ENCODE results near the gene PKDREJ. TPM values are rescaled to one million over a fixed set of nuclear protein-coding genes. Genes with fewer than 3 reads are reported as not detected.

The PKDREJ gene
- total RNA-seq, 1 experiment from 2014 or later, result 0.02 TPM

DNA sequence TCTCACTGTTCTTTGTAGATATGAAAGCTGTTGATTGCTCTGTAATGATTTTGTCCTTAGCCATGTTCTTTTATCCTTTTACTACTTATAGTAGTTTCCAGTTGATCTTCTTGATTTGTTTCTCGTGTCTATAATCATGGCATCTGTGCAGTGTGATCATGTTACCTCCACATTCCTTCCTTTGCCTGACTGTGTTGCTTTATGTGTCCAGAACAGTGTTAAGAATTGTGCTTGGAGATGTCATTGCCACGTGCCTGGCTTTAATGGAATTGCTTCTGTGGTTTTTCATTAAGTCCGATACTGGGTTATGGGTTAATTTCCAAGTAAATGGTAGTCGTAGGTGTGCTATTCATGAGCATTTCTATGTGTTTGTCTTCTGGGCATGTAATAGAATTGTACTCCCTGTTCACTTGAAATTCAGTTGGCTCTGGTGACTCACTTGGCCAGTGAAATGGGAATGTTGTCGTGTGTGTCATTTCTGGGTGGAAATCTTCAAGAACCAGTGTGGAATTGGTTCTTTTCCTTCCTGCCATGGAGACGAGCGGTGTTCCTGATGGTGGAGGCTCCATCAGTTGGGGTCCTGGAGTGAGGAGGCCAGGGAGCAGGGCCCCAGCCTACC is 40.3 kb upstream of the PKDREJ start:
- peaks cover 10% of the 10 kb centered on the region for H3K4me1 Mint-ChIP-seq
- DNase-seq (ENCODE audit: low spot score) (no peak), ATAC-seq (no peak)
- H3K36me3 Mint-ChIP-seq, result peaks cover 49% of the 10 kb centered on the region
- H3K27me3 Mint-ChIP-seq (ENCODE audit: low read depth), result no peaks in the 10 kb centered on the region
- H3K27ac Mint-ChIP-seq, result peak overlapping the region; percentile 26; the same call in 1 of the 2 replicates
- POLR2A ChIA-PET, result interaction anchor here (0.7 kb wide), 1 partner anchor 43 kb away, joined by 7 read pairs; no protein-coding TSS in a partner anchor
- CTCF ChIA-PET, result no interaction called here
- no peak overlapping the region for H3K4me3 Mint-ChIP-seq
- H3K9me3 Mint-ChIP-seq, result no peaks in the 10 kb centered on the region
- no peak for TF ChIP-seq OVOL2 (CRISPR knock-in tag; IDR thresholded peaks at IDR 0.05; ENCODE audit: borderline replicate concordance)
- TF ChIP-seq TCF7 (CRISPR knock-in tag; IDR thresholded peaks at IDR 0.05; ENCODE audit: low read depth), result no peak
- TF ChIP-seq KAT7 (CRISPR knock-in tag; IDR thresholded peaks at IDR 0.05; ENCODE audit: borderline replicate concordance), result no peak
- no peak for TF ChIP-seq IRF2 (CRISPR knock-in tag; IDR thresholded peaks at IDR 0.05; ENCODE audit: borderline replicate concordance, low read depth)
- no peak for TF ChIP-seq GABPB1 (CRISPR knock-in tag; IDR thresholded peaks at IDR 0.05)
- no peak for TF ChIP-seq SOX15 (CRISPR knock-in tag; IDR thresholded peaks at IDR 0.05)
- TF ChIP-seq, protein P1, sequence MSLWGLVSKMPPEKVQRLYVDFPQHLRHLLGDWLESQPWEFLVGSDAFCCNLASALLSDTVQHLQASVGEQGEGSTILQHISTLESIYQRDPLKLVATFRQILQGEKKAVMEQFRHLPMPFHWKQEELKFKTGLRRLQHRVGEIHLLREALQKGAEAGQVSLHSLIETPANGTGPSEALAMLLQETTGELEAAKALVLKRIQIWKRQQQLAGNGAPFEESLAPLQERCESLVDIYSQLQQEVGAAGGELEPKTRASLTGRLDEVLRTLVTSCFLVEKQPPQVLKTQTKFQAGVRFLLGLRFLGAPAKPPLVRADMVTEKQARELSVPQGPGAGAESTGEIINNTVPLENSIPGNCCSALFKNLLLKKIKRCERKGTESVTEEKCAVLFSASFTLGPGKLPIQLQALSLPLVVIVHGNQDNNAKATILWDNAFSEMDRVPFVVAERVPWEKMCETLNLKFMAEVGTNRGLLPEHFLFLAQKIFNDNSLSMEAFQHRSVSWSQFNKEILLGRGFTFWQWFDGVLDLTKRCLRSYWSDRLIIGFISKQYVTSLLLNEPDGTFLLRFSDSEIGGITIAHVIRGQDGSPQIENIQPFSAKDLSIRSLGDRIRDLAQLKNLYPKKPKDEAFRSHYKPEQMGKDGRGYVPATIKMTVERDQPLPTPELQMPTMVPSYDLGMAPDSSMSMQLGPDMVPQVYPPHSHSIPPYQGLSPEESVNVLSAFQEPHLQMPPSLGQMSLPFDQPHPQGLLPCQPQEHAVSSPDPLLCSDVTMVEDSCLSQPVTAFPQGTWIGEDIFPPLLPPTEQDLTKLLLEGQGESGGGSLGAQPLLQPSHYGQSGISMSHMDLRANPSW (CRISPR knock-in tag; conservative IDR thresholded peaks at IDR 0.05; ENCODE audit: low read depth), result no peak
- no peak for TF ChIP-seq NFATC4 (CRISPR knock-in tag; IDR thresholded peaks at IDR 0.05)
- TF ChIP-seq, protein P2, sequence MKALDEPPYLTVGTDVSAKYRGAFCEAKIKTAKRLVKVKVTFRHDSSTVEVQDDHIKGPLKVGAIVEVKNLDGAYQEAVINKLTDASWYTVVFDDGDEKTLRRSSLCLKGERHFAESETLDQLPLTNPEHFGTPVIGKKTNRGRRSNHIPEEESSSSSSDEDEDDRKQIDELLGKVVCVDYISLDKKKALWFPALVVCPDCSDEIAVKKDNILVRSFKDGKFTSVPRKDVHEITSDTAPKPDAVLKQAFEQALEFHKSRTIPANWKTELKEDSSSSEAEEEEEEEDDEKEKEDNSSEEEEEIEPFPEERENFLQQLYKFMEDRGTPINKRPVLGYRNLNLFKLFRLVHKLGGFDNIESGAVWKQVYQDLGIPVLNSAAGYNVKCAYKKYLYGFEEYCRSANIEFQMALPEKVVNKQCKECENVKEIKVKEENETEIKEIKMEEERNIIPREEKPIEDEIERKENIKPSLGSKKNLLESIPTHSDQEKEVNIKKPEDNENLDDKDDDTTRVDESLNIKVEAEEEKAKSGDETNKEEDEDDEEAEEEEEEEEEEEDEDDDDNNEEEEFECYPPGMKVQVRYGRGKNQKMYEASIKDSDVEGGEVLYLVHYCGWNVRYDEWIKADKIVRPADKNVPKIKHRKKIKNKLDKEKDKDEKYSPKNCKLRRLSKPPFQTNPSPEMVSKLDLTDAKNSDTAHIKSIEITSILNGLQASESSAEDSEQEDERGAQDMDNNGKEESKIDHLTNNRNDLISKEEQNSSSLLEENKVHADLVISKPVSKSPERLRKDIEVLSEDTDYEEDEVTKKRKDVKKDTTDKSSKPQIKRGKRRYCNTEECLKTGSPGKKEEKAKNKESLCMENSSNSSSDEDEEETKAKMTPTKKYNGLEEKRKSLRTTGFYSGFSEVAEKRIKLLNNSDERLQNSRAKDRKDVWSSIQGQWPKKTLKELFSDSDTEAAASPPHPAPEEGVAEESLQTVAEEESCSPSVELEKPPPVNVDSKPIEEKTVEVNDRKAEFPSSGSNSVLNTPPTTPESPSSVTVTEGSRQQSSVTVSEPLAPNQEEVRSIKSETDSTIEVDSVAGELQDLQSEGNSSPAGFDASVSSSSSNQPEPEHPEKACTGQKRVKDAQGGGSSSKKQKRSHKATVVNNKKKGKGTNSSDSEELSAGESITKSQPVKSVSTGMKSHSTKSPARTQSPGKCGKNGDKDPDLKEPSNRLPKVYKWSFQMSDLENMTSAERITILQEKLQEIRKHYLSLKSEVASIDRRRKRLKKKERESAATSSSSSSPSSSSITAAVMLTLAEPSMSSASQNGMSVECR (CRISPR knock-in tag; IDR thresholded peaks at IDR 0.05; ENCODE audit: borderline replicate concordance), result no peak
- no peak for TF ChIP-seq SP1 (CRISPR knock-in tag; conservative IDR thresholded peaks at IDR 0.05)
- no peak for TF ChIP-seq ZNF121 (CRISPR knock-in tag; IDR thresholded peaks at IDR 0.05)
- TF ChIP-seq, protein P3, sequence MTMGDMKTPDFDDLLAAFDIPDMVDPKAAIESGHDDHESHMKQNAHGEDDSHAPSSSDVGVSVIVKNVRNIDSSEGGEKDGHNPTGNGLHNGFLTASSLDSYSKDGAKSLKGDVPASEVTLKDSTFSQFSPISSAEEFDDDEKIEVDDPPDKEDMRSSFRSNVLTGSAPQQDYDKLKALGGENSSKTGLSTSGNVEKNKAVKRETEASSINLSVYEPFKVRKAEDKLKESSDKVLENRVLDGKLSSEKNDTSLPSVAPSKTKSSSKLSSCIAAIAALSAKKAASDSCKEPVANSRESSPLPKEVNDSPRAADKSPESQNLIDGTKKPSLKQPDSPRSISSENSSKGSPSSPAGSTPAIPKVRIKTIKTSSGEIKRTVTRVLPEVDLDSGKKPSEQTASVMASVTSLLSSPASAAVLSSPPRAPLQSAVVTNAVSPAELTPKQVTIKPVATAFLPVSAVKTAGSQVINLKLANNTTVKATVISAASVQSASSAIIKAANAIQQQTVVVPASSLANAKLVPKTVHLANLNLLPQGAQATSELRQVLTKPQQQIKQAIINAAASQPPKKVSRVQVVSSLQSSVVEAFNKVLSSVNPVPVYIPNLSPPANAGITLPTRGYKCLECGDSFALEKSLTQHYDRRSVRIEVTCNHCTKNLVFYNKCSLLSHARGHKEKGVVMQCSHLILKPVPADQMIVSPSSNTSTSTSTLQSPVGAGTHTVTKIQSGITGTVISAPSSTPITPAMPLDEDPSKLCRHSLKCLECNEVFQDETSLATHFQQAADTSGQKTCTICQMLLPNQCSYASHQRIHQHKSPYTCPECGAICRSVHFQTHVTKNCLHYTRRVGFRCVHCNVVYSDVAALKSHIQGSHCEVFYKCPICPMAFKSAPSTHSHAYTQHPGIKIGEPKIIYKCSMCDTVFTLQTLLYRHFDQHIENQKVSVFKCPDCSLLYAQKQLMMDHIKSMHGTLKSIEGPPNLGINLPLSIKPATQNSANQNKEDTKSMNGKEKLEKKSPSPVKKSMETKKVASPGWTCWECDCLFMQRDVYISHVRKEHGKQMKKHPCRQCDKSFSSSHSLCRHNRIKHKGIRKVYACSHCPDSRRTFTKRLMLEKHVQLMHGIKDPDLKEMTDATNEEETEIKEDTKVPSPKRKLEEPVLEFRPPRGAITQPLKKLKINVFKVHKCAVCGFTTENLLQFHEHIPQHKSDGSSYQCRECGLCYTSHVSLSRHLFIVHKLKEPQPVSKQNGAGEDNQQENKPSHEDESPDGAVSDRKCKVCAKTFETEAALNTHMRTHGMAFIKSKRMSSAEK (CRISPR knock-in tag; IDR thresholded peaks at IDR 0.05; ENCODE audit: borderline replicate concordance), result no peak
- no peak for TF ChIP-seq TP53 (CRISPR knock-in tag; IDR thresholded peaks at IDR 0.05)
- TF ChIP-seq, protein P4, sequence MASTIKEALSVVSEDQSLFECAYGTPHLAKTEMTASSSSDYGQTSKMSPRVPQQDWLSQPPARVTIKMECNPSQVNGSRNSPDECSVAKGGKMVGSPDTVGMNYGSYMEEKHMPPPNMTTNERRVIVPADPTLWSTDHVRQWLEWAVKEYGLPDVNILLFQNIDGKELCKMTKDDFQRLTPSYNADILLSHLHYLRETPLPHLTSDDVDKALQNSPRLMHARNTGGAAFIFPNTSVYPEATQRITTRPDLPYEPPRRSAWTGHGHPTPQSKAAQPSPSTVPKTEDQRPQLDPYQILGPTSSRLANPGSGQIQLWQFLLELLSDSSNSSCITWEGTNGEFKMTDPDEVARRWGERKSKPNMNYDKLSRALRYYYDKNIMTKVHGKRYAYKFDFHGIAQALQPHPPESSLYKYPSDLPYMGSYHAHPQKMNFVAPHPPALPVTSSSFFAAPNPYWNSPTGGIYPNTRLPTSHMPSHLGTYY (CRISPR knock-in tag; IDR thresholded peaks at IDR 0.05), result no peak
- no peak for TF ChIP-seq ZNF396 (CRISPR knock-in tag; IDR thresholded peaks at IDR 0.05; ENCODE audit: borderline replicate concordance)
- TF ChIP-seq ZNF317 (CRISPR knock-in tag; IDR thresholded peaks at IDR 0.05; ENCODE audit: borderline replicate concordance, low read depth), result no peak
- TF ChIP-seq, protein P5, sequence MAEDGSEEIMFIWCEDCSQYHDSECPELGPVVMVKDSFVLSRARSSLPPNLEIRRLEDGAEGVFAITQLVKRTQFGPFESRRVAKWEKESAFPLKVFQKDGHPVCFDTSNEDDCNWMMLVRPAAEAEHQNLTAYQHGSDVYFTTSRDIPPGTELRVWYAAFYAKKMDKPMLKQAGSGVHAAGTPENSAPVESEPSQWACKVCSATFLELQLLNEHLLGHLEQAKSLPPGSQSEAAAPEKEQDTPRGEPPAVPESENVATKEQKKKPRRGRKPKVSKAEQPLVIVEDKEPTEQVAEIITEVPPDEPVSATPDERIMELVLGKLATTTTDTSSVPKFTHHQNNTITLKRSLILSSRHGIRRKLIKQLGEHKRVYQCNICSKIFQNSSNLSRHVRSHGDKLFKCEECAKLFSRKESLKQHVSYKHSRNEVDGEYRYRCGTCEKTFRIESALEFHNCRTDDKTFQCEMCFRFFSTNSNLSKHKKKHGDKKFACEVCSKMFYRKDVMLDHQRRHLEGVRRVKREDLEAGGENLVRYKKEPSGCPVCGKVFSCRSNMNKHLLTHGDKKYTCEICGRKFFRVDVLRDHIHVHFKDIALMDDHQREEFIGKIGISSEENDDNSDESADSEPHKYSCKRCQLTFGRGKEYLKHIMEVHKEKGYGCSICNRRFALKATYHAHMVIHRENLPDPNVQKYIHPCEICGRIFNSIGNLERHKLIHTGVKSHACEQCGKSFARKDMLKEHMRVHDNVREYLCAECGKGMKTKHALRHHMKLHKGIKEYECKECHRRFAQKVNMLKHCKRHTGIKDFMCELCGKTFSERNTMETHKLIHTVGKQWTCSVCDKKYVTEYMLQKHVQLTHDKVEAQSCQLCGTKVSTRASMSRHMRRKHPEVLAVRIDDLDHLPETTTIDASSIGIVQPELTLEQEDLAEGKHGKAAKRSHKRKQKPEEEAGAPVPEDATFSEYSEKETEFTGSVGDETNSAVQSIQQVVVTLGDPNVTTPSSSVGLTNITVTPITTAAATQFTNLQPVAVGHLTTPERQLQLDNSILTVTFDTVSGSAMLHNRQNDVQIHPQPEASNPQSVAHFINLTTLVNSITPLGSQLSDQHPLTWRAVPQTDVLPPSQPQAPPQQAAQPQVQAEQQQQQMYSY (CRISPR knock-in tag; IDR thresholded peaks at IDR 0.05), result no peak
- TF ChIP-seq TEAD4 (CRISPR knock-in tag; IDR thresholded peaks at IDR 0.05), result no peak
- TF ChIP-seq, protein P6, sequence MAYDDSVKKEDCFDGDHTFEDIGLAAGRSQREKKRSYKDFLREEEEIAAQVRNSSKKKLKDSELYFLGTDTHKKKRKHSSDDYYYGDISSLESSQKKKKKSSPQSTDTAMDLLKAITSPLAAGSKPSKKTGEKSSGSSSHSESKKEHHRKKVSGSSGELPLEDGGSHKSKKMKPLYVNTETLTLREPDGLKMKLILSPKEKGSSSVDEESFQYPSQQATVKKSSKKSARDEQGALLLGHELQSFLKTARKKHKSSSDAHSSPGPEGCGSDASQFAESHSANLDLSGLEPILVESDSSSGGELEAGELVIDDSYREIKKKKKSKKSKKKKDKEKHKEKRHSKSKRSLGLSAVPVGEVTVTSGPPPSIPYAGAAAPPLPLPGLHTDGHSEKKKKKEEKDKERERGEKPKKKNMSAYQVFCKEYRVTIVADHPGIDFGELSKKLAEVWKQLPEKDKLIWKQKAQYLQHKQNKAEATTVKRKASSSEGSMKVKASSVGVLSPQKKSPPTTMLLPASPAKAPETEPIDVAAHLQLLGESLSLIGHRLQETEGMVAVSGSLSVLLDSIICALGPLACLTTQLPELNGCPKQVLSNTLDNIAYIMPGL (CRISPR knock-in tag; IDR thresholded peaks at IDR 0.05), result no peak
